GM12878 (cell line): ENCODE data around the gene LYZL1. TPM values are rescaled to one million over a fixed set of nuclear protein-coding genes. Genes with fewer than 3 reads are reported as not detected.

Experiments used
- ATAC-seq: fragments of 200-7000 bp; cut with Tn5 transposase; 3 replicates; pipeline ENCODE4 v1.9.1; 2020; ENCODE audit warnings: mild to moderate bottlenecking, moderate library complexity
- BruUV-seq: library from RNA; stranded (reverse); fragments of 400-500 nt; replicated peaks from 2 replicates; lab custom pipeline; 2021; lab: Mats Ljungman, UMichigan
- CTCF ChIA-PET: fragments of 300-600 bp; sonication (Branson Sonifier 250); formaldehyde crosslinking; extraction: SDS; loops from one replicate; lab custom pipeline; 2021; ENCODE audit warnings: inconsistent platforms; lab: Yijun Ruan, JAX
- POLR2A ChIA-PET: fragments of 350-600 bp; formaldehyde crosslinking; extraction: SDS; loops from one replicate; lab custom pipeline; 2021; ENCODE audit warnings: inconsistent platforms; lab: Charles Lee
- RAD21 ChIA-PET: fragments of 300-600 bp; sonication (Branson Sonifier 250); formaldehyde crosslinking; loops from one replicate; lab custom pipeline; 2023; ENCODE audit warnings: antibody characterized with exemption; ENCODE audit not compliant: unreplicated experiment; lab: Charles Lee
- SMC1A ChIA-PET: fragments of 300-600 bp; sonication (Branson Sonifier 250); formaldehyde crosslinking; loops from one replicate; lab custom pipeline; 2023; ENCODE audit not compliant: unreplicated experiment, uncharacterized antibody; lab: Charles Lee
- DNase-seq: peaks from one replicate; pipeline ENCODE4 v3.0.0-alpha.2; 2011; ENCODE audit warnings: low read depth, low spot score
- FAIRE-seq: peaks from 3 replicates; lab custom pipeline; 2011; peaks lifted over from hg19 to GRCh38; lab: Jason Lieb, UNC
- H2AFZ ChIP-seq: 2 replicates; pipeline ENCODE4 v1.6.0; 2011; ENCODE audit warnings: low read depth, low read length, control low read depth; ENCODE audit not compliant: control insufficient read depth
- H3K27ac ChIP-seq: 2 replicates; pipeline ENCODE4 v1.5.1; 2011; ENCODE audit warnings: control low read depth; ENCODE audit not compliant: control insufficient read depth, insufficient read depth
- H3K27me3 ChIP-seq, 2 experiments: replicated peaks in 1 of 2; 2 replicates each; pipeline versions ENCODE4 v1.6.0 to v1.6.1; 2011; ENCODE audit warnings: low read length in 1 of 2; ENCODE audit not compliant: control insufficient read depth in 2 of 2, insufficient read depth in 2 of 2
- H3K36me3 ChIP-seq, 2 experiments: 2 replicates each; pipeline ENCODE4 v1.5.1; 2011; ENCODE audit warnings: low read length in 1 of 2; ENCODE audit not compliant: control insufficient read depth in 2 of 2, insufficient read depth in 2 of 2
- H3K4me1 ChIP-seq: 2 replicates; pipeline ENCODE4 v1.6.1; 2011; ENCODE audit warnings: mild to moderate bottlenecking, low read length, moderate library complexity, mixed read lengths; ENCODE audit not compliant: control insufficient read depth, insufficient read depth
- H3K4me2 ChIP-seq: 2 replicates; pipeline ENCODE4 v1.6.0; 2011; ENCODE audit warnings: control low read depth; ENCODE audit not compliant: control insufficient read depth, insufficient read depth
- H3K4me3 ChIP-seq: fragments of 200-600 bp; sonication (generic); 2 replicates; pipeline ENCODE4 v1.5.1; 2016
- H3K79me2 ChIP-seq: 2 replicates; pipeline ENCODE4 v1.6.0; 2011; ENCODE audit warnings: low read length; ENCODE audit not compliant: control insufficient read depth, insufficient read depth
- H3K9ac ChIP-seq: 2 replicates; pipeline ENCODE4 v1.8.0; 2011; ENCODE audit warnings: low read length, control low read depth, mixed read lengths; ENCODE audit not compliant: control insufficient read depth, insufficient read depth
- H3K9me3 ChIP-seq: replicated peaks from 3 replicates; pipeline ENCODE4 v1.5.1; 2011; ENCODE audit warnings: mild to moderate bottlenecking, low read length; ENCODE audit not compliant: control insufficient read depth, insufficient read depth
- H4K20me1 ChIP-seq: 2 replicates; pipeline ENCODE4 v1.6.0; 2011; ENCODE audit not compliant: control insufficient read depth, insufficient read depth
- BRCA1 ChIP-seq: IDR thresholded peaks from 2 replicates; pipeline ENCODE4 v1.6.1; 2011; ENCODE audit warnings: low read depth, low read length, improper control_type of control experiment
- EGR1 ChIP-seq, 2 experiments: IDR thresholded peaks; 1 replicate in 1 of 2; 2 replicates in 1 of 2; pipeline ENCODE4 v1.6.1; 2011 to 2012; ENCODE audit warnings: low read depth in 2 of 2, low read length in 2 of 2, borderline replicate concordance in 1 of 2, mild to moderate bottlenecking in 1 of 2, moderate library complexity in 1 of 2
- NFIC ChIP-seq: IDR thresholded peaks from 2 replicates; pipeline ENCODE4 v1.6.1; 2012; ENCODE audit warnings: low read depth, mild to moderate bottlenecking, inconsistent platforms, low read length, moderate library complexity
- SIN3A ChIP-seq: IDR thresholded peaks from 2 replicates; pipeline ENCODE4 v1.6.1; 2012; ENCODE audit warnings: low read depth, low read length, improper control_type of control experiment
- SMAD5 ChIP-seq: IDR thresholded peaks from 2 replicates; pipeline ENCODE4 v1.6.1; 2016; ENCODE audit warnings: antibody characterized with exemption, low read depth
- YY1 ChIP-seq: IDR thresholded peaks from 2 replicates; pipeline ENCODE4 v1.6.1; 2011; ENCODE audit warnings: low read depth, mild to moderate bottlenecking, low read length
- ZNF217 ChIP-seq: fragments of 450-650 bp; IDR thresholded peaks from 2 replicates; pipeline ENCODE4 v1.6.1; 2017; ENCODE audit warnings: antibody characterized with exemption, mild to moderate bottlenecking
- WGBS: methylation state at CpG from one replicate; pipeline ENCODE4 v1.1.6; 2016; ENCODE audit warnings: low lambda C conversion rate; ENCODE audit not compliant: insufficient replicate concordance, insufficient coverage; ENCODE audit errors: missing lambda C conversion rate; 5-methylcytosine and 5-hydroxymethylcytosine counted together
- in situ Hi-C: fragments of 300-500 bp; cut with MboI; formaldehyde crosslinking; loops from 9 replicates; pipeline ENCODE4 v1.14.3; 2018; ENCODE audit warnings: mixed read lengths
- intact Hi-C: fragments of 100-400 bp; cut with micrococcal nuclease; formaldehyde crosslinking; loops from one replicate; pipeline ENCODE4 v1.14.2; 2022; ENCODE audit not compliant: unreplicated experiment
- polyA plus RNA-seq, 11 experiments: library from polyadenylated mRNA; depleted of rRNA in 4 of 11; unstranded in 6 of 11; stranded (reverse) in 5 of 11; fragments of >200 nt; fragmentation: Nextera tagmentation in 4 of 11; fragmentation: Illumina TruSeq in 1 of 11; extraction: Ambion mirVana in 4 of 11; extraction: Trizol in 1 of 11; gene quantifications; 1 replicate in 1 of 11; 2 replicates in 10 of 11; pipeline versions ENCODE4 v1.2.1 to v1.2.3, GENCODE V29; 2011 to 2016; ENCODE audit warnings: inconsistent platforms in 2 of 11, missing spikeins in 2 of 11, low read depth in 1 of 11
- total RNA-seq, 4 experiments: library from RNA; depleted of rRNA in 3 of 4; stranded (reverse); fragments of >200 nt in 3 of 4; fragmentation: Illumina TruSeq in 1 of 4; extraction: Trizol in 1 of 4; gene quantifications; 2 replicates each; pipeline versions ENCODE4 v1.2.1 to v1.2.3, GENCODE V29; 2013 to 2021
- TF ChIP-seq, protein P1 (sequence below): fragments of 450-650 bp; IDR thresholded peaks from 2 replicates; pipeline ENCODE4 v1.6.1; 2017; ENCODE audit warnings: mild to moderate bottlenecking, low read depth, inconsistent platforms; ENCODE audit not compliant: poor library complexity, severe bottlenecking

Gene LYZL1
- total and polyA plus RNA-seq, 10 of the 15 experiments (the other 5 are each of a cell fraction or from before 2014, with no cell fraction given) = not detected

- DNase-seq (no peak), ATAC-seq (no peak), FAIRE-seq (no peak)
- Histone ChIP-seq H4K20me1 (no peaks in the 10 kb centered on the region), H3K4me2 (no peak overlapping the region), H3K4me3 (no peak overlapping the region), H2AFZ (no peak overlapping the region), H3K79me2 (no peaks in the 10 kb centered on the region), H3K27ac (no peak overlapping the region), H3K27me3 (no peaks in the 10 kb centered on the region), H3K9ac (no peak overlapping the region), H3K36me3 (no peaks in the 10 kb centered on the region), H3K4me1 (no peaks in the 10 kb centered on the region), H3K9me3 (no peaks in the 10 kb centered on the region)
- no peak for TF ChIP-seq YY1
- no peak for TF ChIP-seq EGR1 (IDR thresholded peaks at IDR 0.05; ENCODE audit: borderline replicate concordance in 1 of 2, low read depth in 2 of 2, low read length in 2 of 2)
- SMC1A ChIA-PET = no interaction called here
- CTCF ChIA-PET = interaction anchor here (1.8 kb wide), 1 partner anchor 39 kb away, joined by 5 read pairs; no protein-coding TSS in a partner anchor
- BruUV-seq = no TSS peak
- RAD21 ChIA-PET = no interaction called here
- intact Hi-C loops (no loop called here), in situ Hi-C loops (no loop called here)
- WGBS = 0% methylated on average over 3 of the region's 3 CpGs
- POLR2A ChIA-PET = no interaction called here
These were observed 64.4 kb downstream of the LYZL1 start for GRCh38 chr10:29353305-29353704.

GRCh38 chr10:29353887-29354561 is 65.2 kb downstream of the LYZL1 start:
- WGBS = 23% methylated on average over 3 of the region's 3 CpGs
- intact Hi-C loops = no loop called here
- no peak overlapping the region for H3K27ac ChIP-seq
- FAIRE-seq (no peak), ATAC-seq (no peak), DNase-seq (no peak)
- H3K9me3 ChIP-seq = no peaks in the 10 kb centered on the region
- BruUV-seq = no TSS peak
- no peak overlapping the region for H3K4me3 ChIP-seq
- ChIA-PET RAD21 (interaction anchor here (0.7 kb wide), 1 partner anchor 1220 kb away, joined by 3 read pairs; no protein-coding TSS in a partner anchor), SMC1A (interaction anchor here (0.5 kb wide), 1 partner anchor 15 kb away, joined by 3 read pairs; no protein-coding TSS in a partner anchor), CTCF (interaction anchor here (1.8 kb wide), 1 partner anchor 39 kb away, joined by 5 read pairs; no protein-coding TSS in a partner anchor), POLR2A (interaction anchor here (0.6 kb wide), 1 partner anchor 393 kb away, joined by 3 read pairs; no protein-coding TSS in a partner anchor)
- H3K36me3 ChIP-seq = no peaks in the 10 kb centered on the region
- H4K20me1 ChIP-seq = no peaks in the 10 kb centered on the region
- H3K79me2 ChIP-seq = no peaks in the 10 kb centered on the region
- in situ Hi-C loops = no loop called here
- no peaks in the 10 kb centered on the region for H3K27me3 ChIP-seq
- no peak overlapping the region for H3K4me2 ChIP-seq
- H3K9ac ChIP-seq = no peak overlapping the region
- no peaks in the 10 kb centered on the region for H3K4me1 ChIP-seq
- no peak overlapping the region for H2AFZ ChIP-seq
- TF ChIP-seq, protein P1, sequence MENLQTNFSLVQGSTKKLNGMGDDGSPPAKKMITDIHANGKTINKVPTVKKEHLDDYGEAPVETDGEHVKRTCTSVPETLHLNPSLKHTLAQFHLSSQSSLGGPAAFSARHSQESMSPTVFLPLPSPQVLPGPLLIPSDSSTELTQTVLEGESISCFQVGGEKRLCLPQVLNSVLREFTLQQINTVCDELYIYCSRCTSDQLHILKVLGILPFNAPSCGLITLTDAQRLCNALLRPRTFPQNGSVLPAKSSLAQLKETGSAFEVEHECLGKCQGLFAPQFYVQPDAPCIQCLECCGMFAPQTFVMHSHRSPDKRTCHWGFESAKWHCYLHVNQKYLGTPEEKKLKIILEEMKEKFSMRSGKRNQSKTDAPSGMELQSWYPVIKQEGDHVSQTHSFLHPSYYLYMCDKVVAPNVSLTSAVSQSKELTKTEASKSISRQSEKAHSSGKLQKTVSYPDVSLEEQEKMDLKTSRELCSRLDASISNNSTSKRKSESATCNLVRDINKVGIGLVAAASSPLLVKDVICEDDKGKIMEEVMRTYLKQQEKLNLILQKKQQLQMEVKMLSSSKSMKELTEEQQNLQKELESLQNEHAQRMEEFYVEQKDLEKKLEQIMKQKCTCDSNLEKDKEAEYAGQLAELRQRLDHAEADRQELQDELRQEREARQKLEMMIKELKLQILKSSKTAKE = no peak
- TF ChIP-seq ZNF217 (no peak), NFIC (no peak), SIN3A (no peak), SMAD5 (no peak), BRCA1 (no peak)
